Measurements from ENCODE around the gene LRRC4C. TPM values are rescaled to one million over a fixed set of nuclear protein-coding genes. Genes with fewer than 3 reads are reported as not detected.

Gene LRRC4C
- total RNA-seq, 1 experiment from 2014 or later: 0.13 TPM

DNA sequence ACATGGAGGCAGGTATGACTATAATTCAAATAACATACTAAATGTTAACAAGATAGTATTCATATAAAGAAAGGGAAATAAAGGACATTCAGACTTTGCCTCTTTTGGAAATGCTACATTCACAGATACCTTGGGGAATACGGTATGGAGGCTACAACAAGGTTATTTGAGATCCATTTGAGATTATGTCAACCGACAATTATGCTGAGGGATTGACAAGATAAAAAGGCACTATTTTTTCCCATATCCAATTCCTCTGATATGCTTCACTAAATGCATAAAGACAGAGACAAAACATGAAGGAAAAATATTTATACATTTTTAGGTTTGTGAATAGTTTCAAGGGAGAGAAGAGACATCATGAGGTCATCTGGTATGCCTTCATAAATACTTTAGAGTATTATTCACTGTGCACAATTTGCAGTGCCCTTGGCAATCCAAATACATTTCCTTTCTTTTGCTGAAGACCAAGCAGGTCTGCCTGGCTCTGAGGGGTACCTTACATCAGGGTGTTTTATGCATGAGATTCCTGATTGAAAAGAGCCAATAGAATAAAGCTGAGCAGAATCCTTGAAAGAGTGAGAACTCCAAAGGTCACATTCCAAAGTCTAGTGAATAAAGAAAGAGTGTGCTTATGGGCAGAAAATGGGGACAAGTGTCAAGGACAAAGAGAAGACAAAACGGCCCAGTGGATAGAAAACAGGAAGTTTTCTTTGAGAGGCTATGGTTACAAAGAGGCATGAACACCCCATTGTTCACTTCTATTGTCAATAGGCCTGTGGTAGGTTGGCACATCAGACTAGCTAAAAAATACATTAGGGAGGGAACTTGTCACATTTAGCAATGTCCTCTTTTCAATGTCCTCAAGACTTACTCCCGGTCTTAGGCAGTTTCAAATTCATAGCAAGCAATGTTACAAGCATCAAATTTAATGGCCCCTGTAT lies 455.8 kb downstream of the LRRC4C start:
- no peak overlapping the region for H2AFZ ChIP-seq (ENCODE audit: low read length)
- no peak overlapping the region for H2BK20ac ChIP-seq (ENCODE audit: low read depth, low read length, poor library complexity, severe bottlenecking)
- Mint-ChIP-seq H3K9me3 (no peaks in the 10 kb centered on the region), H3K27me3 (ENCODE audit: low read depth) (no peaks in the 10 kb centered on the region), H3K27ac (no peak overlapping the region), H3K4me3 (no peak overlapping the region), H3K36me3 (ENCODE audit: insufficient read depth in 1 of 3, low read depth in 3 of 3) (no peaks in the 10 kb centered on the region), H3K4me1 (peaks cover 2 to 4% of the 10 kb centered on the region in 2 experiments; a peak in 3 of 4 replicates)
- H4K8ac ChIP-seq (replicated peaks; ENCODE audit: insufficient read length, low read depth, low read length): no peak overlapping the region
- no peak overlapping the region for H2AK5ac ChIP-seq (ENCODE audit: insufficient read length, low read length)
- no CpG with 5 or more reads among the region's 4 CpGs for WGBS (ENCODE audit: extremely low coverage, insufficient read length, low lambda C conversion rate)
- TF ChIP-seq, protein P1, sequence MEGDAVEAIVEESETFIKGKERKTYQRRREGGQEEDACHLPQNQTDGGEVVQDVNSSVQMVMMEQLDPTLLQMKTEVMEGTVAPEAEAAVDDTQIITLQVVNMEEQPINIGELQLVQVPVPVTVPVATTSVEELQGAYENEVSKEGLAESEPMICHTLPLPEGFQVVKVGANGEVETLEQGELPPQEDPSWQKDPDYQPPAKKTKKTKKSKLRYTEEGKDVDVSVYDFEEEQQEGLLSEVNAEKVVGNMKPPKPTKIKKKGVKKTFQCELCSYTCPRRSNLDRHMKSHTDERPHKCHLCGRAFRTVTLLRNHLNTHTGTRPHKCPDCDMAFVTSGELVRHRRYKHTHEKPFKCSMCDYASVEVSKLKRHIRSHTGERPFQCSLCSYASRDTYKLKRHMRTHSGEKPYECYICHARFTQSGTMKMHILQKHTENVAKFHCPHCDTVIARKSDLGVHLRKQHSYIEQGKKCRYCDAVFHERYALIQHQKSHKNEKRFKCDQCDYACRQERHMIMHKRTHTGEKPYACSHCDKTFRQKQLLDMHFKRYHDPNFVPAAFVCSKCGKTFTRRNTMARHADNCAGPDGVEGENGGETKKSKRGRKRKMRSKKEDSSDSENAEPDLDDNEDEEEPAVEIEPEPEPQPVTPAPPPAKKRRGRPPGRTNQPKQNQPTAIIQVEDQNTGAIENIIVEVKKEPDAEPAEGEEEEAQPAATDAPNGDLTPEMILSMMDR (conservative IDR thresholded peaks at IDR 0.05): no peak
- no peak overlapping the region for H3K56ac ChIP-seq (ENCODE audit: insufficient read length, low read depth, low read length)
- H3K4ac ChIP-seq (ENCODE audit: low read depth, low read length): no peak overlapping the region
- no peak overlapping the region for H3K14ac ChIP-seq (ENCODE audit: insufficient read depth, low read length)
- H3K9me3 ChIP-seq (ENCODE audit: control insufficient read depth, low read depth, low read length): no peaks in the 10 kb centered on the region
- no peak overlapping the region for H3K18ac ChIP-seq (ENCODE audit: insufficient read length, low read depth, low read length)
- no peaks in the 10 kb centered on the region for H3K79me1 ChIP-seq (ENCODE audit: insufficient read depth, low read depth, low read length, poor library complexity, severe bottlenecking)
- no peak overlapping the region for H4K5ac ChIP-seq (ENCODE audit: insufficient read length, low read depth, low read length)
- no peak for DNase-seq
- H2BK15ac ChIP-seq (ENCODE audit: low read depth, low read length): no peak overlapping the region
- no peak overlapping the region for H2BK5ac ChIP-seq (ENCODE audit: insufficient read length, low read length)
- no peak overlapping the region for H4K91ac ChIP-seq (ENCODE audit: insufficient read length, low read depth, low read length)
- no peaks in the 10 kb centered on the region for H3K23me2 ChIP-seq (ENCODE audit: insufficient read length, low read depth, low read length, poor library complexity, severe bottlenecking)
- no peaks in the 10 kb centered on the region for H3K4me1 ChIP-seq (ENCODE audit: insufficient read depth, low read length)
- H3T11ph ChIP-seq (ENCODE audit: low read length): no peak overlapping the region
- no peaks in the 10 kb centered on the region for H3K27me3 ChIP-seq (ENCODE audit: insufficient read depth, low read length)
- no peak overlapping the region for H2BK120ac ChIP-seq (ENCODE audit: low read depth, low read length, poor library complexity, severe bottlenecking)
- no peaks in the 10 kb centered on the region for H4K20me1 ChIP-seq (ENCODE audit: control insufficient read depth, insufficient read depth, insufficient read length)
- H3K4me2 ChIP-seq (ENCODE audit: insufficient read depth, insufficient read length, low read length): no peak overlapping the region
- no peaks in the 10 kb centered on the region for H3K79me2 ChIP-seq (ENCODE audit: insufficient read depth, low read length)
- no peak overlapping the region for H3K23ac ChIP-seq (ENCODE audit: insufficient read length, low read depth, low read length)
- no peak overlapping the region for H3K27ac ChIP-seq (ENCODE audit: insufficient read length, low read depth, low read length)
- H3K9ac ChIP-seq (ENCODE audit: extremely low read depth, insufficient read length, low read length): no peak overlapping the region
- H2BK12ac ChIP-seq (ENCODE audit: insufficient read length, low read depth, low read length): no peak overlapping the region

Data from H9 (cell line).